Neutrophil (primary cell): Measurements from ENCODE around the gene YIF1B.
"Not testable (repeated sequence)": the region's sequence is repeated elsewhere in the genome, so short reads cannot be mapped to it uniquely, and the experiment has no call there.

Experiments
- H3K27ac ChIP-seq: fragments of 200-600 bp; sonication (generic); 2 replicates; pipeline ENCODE4 v1.5.1; 2016; ENCODE audit warnings: mild to moderate bottlenecking, moderate library complexity
- H3K27me3 ChIP-seq: fragments of 200-600 bp; sonication (generic); 2 replicates; pipeline ENCODE4 v1.6.0; 2016; ENCODE audit warnings: mild to moderate bottlenecking
- H3K36me3 ChIP-seq: fragments of 200-600 bp; sonication (generic); 2 replicates; pipeline ENCODE4 v1.5.1; 2017
- H3K4me1 ChIP-seq, 2 experiments: fragments of 200-600 bp in 1 of 2; sonication (generic) in 1 of 2; 1 replicate in 1 of 2; 2 replicates in 1 of 2; pipeline versions ENCODE4 v1.5.1 to v1.6.1; 2013 to 2016; ENCODE audit warnings: low read depth in 1 of 2, low read length in 1 of 2, mild to moderate bottlenecking in 1 of 2, moderate library complexity in 1 of 2; ENCODE audit not compliant: control insufficient read depth in 1 of 2, insufficient read depth in 1 of 2
- H3K4me3 ChIP-seq, 2 experiments: fragments of 200-600 bp in 1 of 2; sonication (generic) in 1 of 2; 1 replicate in 1 of 2; 2 replicates in 1 of 2; pipeline ENCODE4 v1.5.1; 2013 to 2016; ENCODE audit warnings: low read depth in 1 of 2, low read length in 1 of 2, mild to moderate bottlenecking in 1 of 2, moderate library complexity in 1 of 2
- H3K9me3 ChIP-seq: fragments of 200-600 bp; sonication (generic); 2 replicates; pipeline ENCODE4 v1.5.1; 2016
- TF ChIP-seq, protein P1 (sequence below): fragments of 200-600 bp; sonication (generic); IDR thresholded peaks from 2 replicates; pipeline ENCODE4 v1.5.1; 2016; ENCODE audit warnings: antibody characterized with exemption

Gene YIF1B

DNA sequence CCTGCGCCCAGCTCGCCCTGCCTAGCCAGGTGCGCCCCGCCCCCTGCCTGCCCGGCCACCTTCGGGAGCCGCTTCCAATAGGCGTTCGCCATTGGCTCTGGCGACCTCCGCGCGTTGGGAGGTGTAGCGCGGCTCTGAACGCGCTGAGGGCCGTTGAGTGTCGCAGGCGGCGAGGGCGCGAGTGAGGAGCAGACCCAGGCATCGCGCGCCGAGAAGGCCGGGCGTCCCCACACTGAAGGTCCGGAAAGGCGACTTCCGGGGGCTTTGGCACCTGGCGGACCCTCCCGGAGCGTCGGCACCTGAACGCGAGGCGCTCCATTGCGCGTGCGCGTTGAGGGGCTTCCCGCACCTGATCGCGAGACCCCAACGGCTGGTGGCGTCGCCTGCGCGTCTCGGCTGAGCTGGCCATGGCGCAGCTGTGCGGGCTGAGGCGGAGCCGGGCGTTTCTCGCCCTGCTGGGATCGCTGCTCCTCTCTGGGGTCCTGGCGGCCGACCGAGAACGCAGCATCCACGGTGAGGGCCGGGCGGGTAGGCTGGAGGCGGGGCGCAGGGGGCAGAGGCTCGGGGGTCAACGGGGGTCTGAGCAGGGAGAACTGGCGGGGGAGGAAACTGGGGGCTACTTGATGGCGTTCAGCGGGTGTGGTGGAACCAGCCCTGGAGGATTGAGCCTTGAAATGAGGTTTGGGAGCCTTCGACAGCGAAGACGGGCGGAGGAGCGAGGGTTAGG, 51.1 kb downstream of the YIF1B start, which contains the start of gene SPINT2:
Gene SPINT2 (plus strand): TSS at position 88 of the 727 bp plus-strand sequence. CDS start 320 bp downstream, at position 408.
- Histone ChIP-seq H3K27ac (peak within 1 kb of the TSS; percentile 87), H3K27me3 (peaks cover 8% of the 10 kb centered on the region), H3K4me1 (peaks cover 41 to 54% of the 10 kb centered on the region in 2 experiments), H3K4me3 (peak within 1 kb of the TSS; percentile 73 to 89), H3K9me3 (no peaks in the 10 kb centered on the region), H3K36me3 (no peaks in the 10 kb centered on the region)
- TF ChIP-seq, protein P1, sequence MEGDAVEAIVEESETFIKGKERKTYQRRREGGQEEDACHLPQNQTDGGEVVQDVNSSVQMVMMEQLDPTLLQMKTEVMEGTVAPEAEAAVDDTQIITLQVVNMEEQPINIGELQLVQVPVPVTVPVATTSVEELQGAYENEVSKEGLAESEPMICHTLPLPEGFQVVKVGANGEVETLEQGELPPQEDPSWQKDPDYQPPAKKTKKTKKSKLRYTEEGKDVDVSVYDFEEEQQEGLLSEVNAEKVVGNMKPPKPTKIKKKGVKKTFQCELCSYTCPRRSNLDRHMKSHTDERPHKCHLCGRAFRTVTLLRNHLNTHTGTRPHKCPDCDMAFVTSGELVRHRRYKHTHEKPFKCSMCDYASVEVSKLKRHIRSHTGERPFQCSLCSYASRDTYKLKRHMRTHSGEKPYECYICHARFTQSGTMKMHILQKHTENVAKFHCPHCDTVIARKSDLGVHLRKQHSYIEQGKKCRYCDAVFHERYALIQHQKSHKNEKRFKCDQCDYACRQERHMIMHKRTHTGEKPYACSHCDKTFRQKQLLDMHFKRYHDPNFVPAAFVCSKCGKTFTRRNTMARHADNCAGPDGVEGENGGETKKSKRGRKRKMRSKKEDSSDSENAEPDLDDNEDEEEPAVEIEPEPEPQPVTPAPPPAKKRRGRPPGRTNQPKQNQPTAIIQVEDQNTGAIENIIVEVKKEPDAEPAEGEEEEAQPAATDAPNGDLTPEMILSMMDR: peak; percentile 5

DNA sequence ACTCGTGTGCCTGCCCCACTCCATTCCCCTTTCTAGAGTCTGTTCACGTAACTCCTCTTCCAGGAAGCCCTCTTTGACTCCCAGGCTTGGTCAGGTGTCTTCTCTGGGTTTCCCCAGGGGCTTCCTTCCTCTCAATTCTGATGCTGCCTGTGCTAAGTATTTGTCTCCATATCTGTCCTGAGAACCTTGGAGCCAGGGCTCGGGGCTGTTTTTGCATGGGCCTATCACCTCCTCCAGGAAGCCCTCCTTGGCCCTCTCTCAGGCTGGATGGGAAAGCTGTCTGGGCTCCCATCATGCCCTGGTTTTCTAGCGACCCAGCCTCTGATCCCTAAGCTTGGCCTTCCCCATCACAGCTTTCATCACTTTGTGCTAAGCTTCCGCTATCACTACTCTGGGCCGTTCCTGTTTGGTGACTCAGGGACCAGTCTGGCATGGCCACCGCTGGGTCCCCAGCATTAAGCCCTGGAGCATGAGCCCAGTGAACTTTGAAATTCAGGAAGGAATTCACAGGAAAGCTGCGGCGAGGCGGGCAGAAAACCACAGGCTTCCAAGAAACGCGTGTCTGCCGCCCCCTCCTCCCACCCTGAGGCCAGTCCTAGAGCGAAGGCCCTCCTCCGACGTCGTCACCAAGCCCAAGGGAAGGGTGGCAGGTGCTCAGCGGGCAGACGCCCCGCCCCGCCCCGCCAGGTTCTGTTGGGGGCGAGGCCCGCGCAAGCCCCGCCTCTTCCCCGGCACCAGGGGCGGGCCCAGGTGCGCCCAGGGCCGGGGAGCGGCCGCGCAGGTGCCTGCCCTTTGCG, 51.9 kb downstream of the YIF1B start:
- Histone ChIP-seq H3K9me3 (no peaks in the 10 kb centered on the region), H3K27me3 (peaks cover 12% of the 10 kb centered on the region), H3K27ac (peak overlapping the region; percentile 87), H3K36me3 (no peaks in the 10 kb centered on the region), H3K4me3 (peak overlapping the region; percentile 73 to 89), H3K4me1 (peaks cover 41 to 54% of the 10 kb centered on the region in 2 experiments)
- TF ChIP-seq, protein P1: peak; percentile 8

DNA sequence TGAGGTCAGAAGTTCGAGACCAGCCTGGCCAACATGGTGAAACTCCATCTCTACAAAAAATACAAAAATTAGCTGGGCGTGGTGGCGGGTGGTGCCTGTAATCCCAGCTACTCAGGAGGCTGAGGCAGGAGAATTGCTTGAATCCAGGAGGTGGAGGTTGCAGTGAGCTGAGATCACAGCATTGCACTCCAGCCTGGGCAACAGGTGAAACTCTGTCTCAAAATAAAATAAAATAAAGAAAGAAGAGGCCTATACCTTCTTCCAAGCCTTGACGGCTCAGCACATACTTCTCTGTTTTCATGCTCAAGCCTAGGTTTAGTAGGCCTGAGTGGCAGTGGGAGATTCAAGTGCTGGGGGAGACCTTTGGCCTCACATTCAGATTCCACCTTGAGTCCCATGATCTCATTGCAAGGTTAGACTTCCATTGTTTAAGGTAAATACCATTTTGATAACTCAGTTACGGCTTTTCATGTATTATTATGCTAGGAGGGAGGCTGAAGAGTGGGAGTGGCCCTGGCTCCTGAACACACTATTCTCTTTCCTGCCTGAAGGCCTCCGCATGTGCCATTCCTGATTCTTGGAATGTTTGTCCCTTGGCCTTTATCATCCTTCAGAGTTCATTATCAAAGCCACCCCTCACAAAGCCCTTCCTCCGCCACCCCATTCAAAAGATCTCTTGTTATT, 53.0 kb downstream of the YIF1B start:
- no peaks in the 10 kb centered on the region for H3K9me3 ChIP-seq
- H3K36me3 ChIP-seq: no peaks in the 10 kb centered on the region
- peaks cover 24% of the 10 kb centered on the region for H3K27me3 ChIP-seq
- peak overlapping the region; percentile 87 for H3K27ac ChIP-seq
- H3K4me3 ChIP-seq: no peak overlapping the region
- peaks cover 39 to 47% of the 10 kb centered on the region in 2 experiments for H3K4me1 ChIP-seq
- TF ChIP-seq, protein P1: no peak

DNA sequence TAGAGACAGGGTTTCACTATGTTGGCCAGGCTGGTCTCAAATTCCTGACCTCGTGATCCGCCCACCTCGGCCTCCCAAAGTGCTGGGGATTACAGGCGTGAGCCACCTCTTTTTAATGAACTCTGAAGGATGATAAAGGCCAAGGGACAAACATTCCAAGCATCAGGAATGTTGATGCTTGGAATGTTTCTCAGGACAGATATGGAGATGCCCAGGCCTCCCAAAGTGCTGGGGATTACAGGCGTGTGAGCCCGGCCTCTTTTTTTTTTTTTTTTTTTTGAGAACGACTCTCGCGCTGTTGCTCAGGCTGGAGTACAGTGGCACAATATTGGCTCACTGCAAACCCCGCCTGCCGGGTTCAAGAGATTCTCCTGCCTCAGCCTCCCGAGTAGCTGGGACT, 53.8 kb downstream of the YIF1B start:
- H3K4me3 ChIP-seq, H3K9me3 ChIP-seq, H3K36me3 ChIP-seq, H3K27ac ChIP-seq: not testable (repeated sequence)
- H3K27me3 ChIP-seq: peaks cover 32% of the 10 kb centered on the region
- peaks cover 32 to 39% of the 10 kb centered on the region in 2 experiments for H3K4me1 ChIP-seq

DNA sequence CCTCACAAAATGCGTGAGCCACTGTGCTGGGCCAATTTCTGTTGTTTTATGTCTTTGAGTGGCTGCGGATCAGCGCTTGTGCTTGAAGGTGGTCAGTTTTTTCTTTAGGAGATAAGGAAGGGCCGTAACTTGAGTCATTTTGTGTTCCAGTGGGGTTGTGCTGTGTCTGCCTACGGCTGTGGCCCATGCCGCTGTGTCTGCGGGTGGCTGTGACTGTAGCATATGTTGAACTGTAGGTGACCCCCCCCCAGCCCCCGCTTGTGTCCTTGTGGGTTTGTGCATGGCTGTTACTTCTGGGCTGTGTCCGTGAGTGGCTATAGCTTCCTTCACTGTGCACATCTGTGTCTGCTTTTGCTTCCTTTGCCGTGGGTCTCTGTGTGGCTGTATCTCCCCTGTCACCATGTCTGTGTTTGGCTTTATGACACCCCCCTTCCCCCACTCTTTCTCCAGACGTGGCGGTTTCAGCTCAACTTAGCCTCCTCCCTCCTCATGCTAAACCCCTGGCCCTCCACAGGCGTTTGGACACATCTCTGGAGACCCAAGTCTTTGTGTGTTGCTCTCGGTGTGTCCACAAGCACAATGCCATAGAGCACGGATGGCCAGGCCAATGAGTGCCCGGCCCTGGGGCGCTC, 60.2 kb downstream of the YIF1B start:
- no peak overlapping the region for H3K4me3 ChIP-seq
- TF ChIP-seq, protein P1: no peak
- H3K27me3 ChIP-seq: peaks cover 92% of the 10 kb centered on the region
- H3K36me3 ChIP-seq: no peaks in the 10 kb centered on the region
- H3K9me3 ChIP-seq: no peaks in the 10 kb centered on the region
- peaks cover 0 to 5% of the 10 kb centered on the region in 2 experiments for H3K4me1 ChIP-seq
- no peak overlapping the region for H3K27ac ChIP-seq
